HG03066 (cell line): ENCODE data around the gene SERPINH1.

Experiments used
- ATAC-seq: cut with Tn5 transposase; IDR thresholded peaks from one replicate; pipeline ENCODE4 v1.9.1; 2021; ENCODE audit warnings: low read depth; ENCODE audit not compliant: unreplicated experiment

SERPINH1 gene

GRCh38 chr11:75562048-75562835 is at the start of gene SERPINH1:
SERPINH1 (plus strand) TSS chr11:75562253; CDS start chr11:75566350, 4,097 bp downstream.
- ATAC-seq = peak; percentile 77

DNA sequence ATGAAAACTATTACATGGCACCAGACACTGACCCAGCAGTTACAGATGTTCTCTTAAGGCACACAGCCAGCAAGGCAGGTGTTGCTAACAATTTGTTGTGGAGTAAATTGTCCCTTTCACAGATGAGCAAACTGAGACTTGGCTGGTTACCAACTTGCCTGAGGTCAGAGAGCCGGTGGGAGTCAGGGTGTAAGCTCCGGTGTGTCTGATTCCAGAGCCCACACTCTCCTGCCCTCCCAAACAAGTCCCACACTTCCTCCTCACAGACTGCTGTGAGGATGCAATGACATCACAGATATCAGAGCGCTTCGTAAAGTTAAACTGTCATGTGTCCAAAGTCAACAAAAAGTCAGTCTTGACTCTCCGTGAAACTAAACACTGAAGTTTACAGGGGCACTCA is 48.8 kb upstream of the SERPINH1 start:
- ATAC-seq = no peak

- no peak for ATAC-seq
Measured at GRCh38 chr11:75514596-75514995, 47.5 kb upstream of the SERPINH1 start.

DNA sequence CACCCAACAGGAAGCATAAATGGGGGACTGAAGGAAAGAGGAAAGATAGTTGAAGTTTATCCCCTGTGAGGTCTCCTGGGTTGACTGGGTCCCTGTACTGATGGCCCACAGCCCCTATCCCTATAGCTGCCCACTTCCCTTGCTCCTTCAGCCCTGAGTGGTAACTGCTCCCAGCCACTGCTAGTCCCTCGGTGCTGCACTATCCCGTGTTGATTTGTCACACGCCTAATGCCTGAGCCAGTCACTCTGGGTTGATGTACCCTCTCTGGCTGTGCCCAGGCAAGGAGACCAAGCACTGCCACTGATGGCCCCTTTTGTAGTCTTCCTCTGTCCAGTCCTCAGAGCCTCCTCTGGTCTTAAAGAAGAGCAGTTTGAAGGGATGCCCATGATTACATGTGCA is 45.9 kb upstream of the SERPINH1 start:
- ATAC-seq = no peak

GRCh38 chr11:75516886-75517285 is 45.2 kb upstream of the SERPINH1 start:
- no peak for ATAC-seq

GRCh38 chr11:75518204-75518549 is 43.9 kb upstream of the SERPINH1 start:
- ATAC-seq = no peak

DNA sequence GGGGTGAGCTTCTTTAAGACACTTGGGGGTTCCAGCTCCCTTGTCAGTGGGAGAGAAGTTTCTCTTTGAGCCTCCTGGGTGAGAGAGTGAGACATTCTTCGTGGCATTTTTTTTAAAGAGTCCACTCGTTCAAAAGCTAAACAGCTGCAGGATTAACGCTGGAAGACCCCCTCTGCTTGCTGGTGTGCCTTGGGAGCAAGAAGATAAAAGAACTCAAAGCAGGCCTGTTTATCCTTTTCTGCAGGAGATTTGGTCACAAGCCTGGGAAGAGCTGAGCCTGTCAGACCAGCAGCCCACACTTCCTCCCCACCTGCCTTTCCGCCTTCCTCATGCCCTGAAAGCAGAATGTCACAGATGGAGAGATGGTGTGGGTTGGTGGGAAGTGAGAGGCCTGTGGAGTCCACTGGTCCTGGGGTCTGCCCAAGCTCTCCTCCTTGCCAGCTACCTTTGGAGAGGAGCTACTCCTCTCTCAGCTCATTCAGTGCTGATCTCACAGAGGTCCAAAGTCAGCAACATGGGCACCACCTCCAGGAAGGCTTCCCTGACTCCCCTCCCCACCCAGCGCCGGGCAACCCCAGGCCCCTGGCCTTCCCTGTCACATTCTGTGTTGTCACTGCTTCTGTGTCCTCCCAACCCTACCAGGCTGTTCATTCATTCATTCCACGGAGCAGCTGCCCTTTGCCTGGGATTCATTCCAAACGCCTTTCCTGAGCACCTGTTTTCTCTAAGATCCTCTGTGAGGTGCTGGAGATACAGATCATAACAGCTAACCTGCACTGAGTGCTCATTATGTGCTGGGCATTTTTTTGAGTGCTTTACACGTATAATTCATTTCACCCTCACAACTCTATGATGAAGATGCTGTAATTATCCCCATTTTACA is 43.0 kb upstream of the SERPINH1 start:
- ATAC-seq = no peak

DNA sequence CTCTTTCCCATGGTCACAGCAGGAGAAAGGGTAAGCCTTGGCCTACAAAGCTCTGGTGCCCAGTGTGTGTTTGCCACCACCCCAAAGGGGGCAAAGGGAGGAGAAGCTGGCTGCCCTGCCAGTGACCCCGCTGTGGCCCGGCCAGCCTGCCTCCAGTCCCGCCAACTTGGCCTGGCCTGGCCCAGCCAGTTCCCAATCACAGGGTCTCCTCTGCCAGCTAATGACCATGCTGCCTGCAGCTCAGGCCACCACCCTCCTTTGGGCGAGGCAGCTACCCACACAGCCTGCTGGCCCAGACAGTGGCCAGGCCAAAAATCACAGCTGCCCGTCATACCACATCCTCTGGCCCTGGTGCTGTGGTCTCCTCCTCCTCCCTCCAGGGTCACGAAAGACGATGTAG is 41.4 kb upstream of the SERPINH1 start:
- ATAC-seq = no peak

DNA sequence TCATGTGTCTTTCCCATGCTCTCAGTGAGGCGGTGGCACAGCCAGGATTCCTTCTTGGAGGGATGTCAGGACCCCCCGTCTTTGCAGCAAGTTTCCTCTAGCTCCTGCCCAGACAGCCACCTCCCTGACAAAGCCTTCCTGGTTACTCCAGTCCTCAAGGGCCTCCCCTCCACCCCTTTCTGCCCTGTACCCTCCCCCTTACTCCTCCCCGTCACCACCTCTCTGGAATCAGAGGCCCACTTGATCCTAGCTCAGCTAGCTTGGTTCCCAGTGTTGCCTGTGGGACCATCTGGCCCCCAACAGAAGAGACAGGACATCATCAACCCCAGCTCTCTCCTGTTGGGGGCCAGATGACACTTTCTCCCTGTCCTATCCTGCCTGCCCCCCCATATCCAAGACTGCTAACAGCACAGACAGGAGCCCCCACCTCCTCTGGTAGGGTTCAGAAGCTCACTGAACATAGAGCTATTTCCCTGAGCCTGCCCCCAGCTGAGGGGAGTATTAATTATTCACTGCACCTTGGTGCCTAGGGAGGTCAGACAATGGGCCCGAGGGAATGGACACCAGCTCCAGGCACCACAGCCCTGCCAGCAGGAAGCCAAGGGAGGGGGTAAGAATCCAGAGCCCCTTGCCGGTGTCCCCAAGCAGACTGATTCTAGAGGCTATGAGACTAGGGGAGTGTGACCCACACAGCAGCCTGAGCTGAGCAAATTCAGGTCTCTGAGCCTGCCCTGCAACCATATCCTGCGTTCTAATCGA is 39.6 kb upstream of the SERPINH1 start:
- no peak for ATAC-seq

DNA sequence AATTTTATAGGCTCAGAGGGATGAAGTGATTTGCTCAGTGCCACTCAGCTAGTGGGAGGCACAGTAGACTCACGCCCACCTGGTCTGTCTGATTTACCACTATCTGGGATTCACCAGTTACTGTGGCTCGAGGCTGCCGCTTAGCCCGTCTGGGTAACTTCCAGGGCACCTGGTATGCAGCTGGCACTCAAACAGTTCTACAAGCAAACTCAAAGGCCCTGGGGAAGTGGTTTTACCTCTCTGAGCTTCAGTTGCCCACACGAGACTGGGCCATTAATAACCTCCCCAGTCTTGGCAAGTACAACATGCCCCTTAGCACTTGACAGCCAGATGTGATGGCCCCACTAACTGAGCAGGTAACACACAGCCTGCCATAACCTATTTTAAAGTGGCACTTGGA is 38.9 kb upstream of the SERPINH1 start:
- ATAC-seq = no peak

DNA sequence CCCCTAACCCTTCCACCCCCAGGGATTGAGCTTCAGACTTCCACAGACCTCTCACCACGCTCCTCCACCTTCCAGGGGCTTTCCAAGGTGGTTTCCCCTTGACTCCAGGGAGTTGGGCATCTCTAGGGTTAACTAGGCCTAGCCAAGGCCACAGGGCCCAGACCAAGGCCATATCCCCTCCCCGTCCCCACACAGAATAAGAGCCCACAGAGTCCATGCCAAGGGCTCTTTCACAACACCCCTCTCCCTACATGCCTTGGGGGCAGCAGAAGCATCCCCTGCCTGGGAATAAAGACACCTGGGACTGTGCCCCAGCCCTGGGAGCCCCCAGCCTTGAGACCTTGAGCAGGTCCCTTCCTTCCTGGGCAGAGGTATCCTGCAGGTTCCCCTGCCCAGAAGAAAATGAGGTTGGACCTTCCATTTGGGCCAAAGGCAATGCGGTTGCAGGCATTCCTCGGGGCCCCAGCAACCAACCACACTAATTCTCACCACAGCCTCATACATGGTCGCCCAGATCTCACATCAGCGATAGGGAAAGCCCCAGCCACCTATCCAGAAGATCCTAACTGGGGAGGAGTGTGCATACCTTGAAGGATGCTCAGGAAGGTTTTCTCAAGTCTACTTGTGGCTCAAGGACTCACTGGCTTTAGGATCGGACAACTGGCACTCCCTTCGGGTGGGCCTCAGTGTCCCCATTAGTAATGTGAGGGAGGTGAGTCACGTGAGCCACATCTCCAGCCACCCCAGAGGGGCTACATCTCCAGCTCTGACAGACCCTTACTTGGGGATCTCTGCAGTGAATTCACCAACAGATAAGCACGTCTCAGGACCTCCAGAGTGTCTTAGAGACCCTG is 38.0 kb upstream of the SERPINH1 start:
- no peak for ATAC-seq

DNA sequence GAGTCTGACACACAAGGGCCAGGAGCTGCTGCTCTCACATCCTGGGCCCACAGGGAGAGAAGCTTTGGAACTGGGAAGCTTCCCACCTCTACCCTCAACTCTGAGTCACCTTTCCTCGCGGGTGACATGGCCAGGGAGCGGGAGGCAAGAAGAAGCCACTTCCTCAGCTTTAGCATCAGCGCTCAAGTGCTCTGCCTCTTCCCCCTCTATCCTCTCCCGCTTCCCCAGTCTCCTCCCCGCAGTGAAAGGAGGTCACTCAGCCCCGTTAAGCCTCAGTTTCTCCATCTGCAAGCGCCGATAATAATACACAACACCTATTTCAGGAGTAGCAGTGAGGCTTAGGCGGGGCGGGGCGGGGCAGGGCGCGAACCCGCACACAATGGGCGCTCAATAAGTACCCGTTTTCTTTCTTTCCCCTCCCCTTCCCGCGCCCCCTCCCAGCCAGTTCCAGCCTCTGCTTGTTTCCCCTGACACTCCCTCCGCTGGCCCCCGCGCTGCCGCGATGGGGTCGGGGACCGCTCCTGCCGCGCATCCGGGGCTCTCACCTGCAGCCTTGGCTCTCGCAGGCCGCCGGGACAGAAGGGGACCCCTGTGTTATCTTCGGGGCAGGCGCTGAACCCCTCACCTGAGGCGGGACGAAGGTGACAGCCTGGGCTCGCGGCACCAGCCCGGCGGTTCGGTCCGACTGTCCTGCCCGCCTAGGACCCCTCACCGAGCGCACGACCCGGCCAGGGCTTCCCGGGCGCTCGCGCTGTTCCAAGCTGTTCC is 37.2 kb upstream of the SERPINH1 start:
- no peak for ATAC-seq

GRCh38 chr11:75525433-75526191 is 36.4 kb upstream of the SERPINH1 start, which contains the start of gene GDPD5:
GDPD5 (minus strand) TSS chr11:75525941; CDS start chr11:75477735, 48,206 bp downstream.
- ATAC-seq = peak; percentile 79

- ATAC-seq = no peak
Measured at GRCh38 chr11:75526192-75526541, 35.9 kb upstream of the SERPINH1 start.

DNA sequence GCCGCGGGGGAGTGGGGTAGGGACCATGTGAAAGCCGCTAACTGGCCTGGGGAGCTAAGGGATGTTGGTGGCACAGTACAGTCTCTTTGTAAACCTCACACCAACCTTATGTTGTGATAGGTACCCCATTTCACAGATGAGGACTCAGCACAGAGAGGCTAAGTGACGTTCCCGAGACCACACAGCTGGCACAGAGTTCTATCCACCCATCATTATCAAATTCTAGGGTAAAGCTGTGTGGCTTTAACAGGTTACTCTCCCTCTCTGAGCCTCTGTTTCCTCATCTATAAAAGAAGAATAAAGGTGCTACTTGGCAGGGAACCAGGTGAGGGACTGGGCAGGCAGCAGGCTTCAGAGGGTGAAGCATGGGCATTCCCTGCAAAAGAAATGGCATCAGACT is 34.9 kb upstream of the SERPINH1 start:
- ATAC-seq = no peak

DNA sequence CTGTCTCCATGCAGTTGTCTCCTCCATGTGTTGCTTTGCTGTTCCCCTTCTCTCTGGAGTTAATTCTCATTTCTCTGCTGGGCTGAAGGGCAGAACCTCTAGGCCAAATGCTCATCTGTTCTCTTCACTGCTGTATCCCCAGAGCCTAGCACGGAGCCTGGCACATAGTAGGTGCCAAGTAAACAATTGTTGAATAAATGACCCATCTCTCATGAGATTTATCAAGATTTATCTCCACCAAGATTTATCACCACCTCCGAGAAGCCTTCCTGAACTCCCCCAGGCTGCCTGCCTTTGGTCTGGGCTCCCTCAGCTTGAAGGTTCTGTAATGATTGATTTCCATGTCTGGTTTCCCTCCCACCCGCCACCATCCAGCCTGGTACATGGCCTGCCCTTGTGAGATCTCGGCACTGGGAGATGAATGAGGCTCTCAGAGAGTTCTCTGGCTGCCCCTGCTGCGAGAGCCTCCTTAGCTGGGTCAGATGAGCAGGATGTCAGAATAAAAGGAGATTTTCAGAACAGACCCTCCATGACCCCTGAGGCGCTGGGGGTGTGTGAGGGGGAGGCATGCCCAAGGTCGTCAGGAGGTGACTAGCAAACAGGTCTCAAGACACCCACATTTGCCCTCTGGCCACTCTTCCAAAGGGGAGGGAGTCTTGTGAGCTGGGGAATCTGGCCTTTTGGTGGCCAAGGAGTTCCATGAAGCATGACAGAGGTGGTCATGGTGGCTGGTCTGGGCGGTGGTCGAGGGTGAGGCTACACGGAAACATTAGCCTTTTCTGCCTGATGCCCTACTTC is 33.9 kb upstream of the SERPINH1 start:
- no peak for ATAC-seq

GRCh38 chr11:75530577-75530976 is 31.5 kb upstream of the SERPINH1 start:
- ATAC-seq = no peak

GRCh38 chr11:75531325-75531724 is 30.7 kb upstream of the SERPINH1 start:
- no peak for ATAC-seq
